K562 (cell line): Measurements from ENCODE around the gene N4BP2L1. TPM values are rescaled to one million over a fixed set of nuclear protein-coding genes. Genes with fewer than 3 reads are reported as not detected.

Experiments
- ATAC-seq: fragments of 200-7000 bp; cut with Tn5 transposase; 3 replicates; pipeline ENCODE4 v1.9.1; 2020; ENCODE audit warnings: moderate library complexity
- BruUV-seq: library from RNA; stranded (reverse); fragments of 400-500 nt; replicated peaks from 2 replicates; lab custom pipeline; 2021; lab: Mats Ljungman, UMichigan
- CTCF ChIA-PET: fragments of 300-600 bp; formaldehyde crosslinking; extraction: SDS; loops from one replicate; lab custom pipeline; 2021; ENCODE audit warnings: low intra/inter-chr PET ratio; lab: Yijun Ruan, JAX
- POLR2A ChIA-PET: fragments of 300-600, 350-650 bp; sonication (Branson Sonifier 250); formaldehyde crosslinking; extraction: SDS; loops from one replicate; lab custom pipeline; 2021; ENCODE audit warnings: antibody characterized with exemption, inconsistent platforms; lab: Yijun Ruan, JAX
- DNase-seq, 4 experiments: peaks; one replicate each; pipeline versions ENCODE4 v3.0.0 to v3.0.0-alpha.2; 2011 to 2018; ENCODE audit warnings: low spot score in 3 of 4, mixed read lengths in 3 of 4; ENCODE audit errors: extremely low read depth in 1 of 4
- FAIRE-seq: peaks from 2 replicates; lab custom pipeline; 2011; peaks lifted over from hg19 to GRCh38; lab: Jason Lieb, UNC
- H2AFZ ChIP-seq: 2 replicates; pipeline ENCODE4 v1.6.0; 2011; ENCODE audit warnings: low read depth, low read length, control low read depth, inconsistent platforms
- H3K27ac ChIP-seq: fragments of 200-600 bp; 3 replicates; pipeline ENCODE4 v1.8.0; 2011; ENCODE audit warnings: low read depth, mild to moderate bottlenecking, control low read depth, inconsistent platforms, low read length, moderate library complexity, mixed read lengths; ENCODE audit errors: extremely low read depth
- H3K27me3 ChIP-seq, 2 experiments: fragments of 300-600 bp in 1 of 2; 2 replicates in 1 of 2; 3 replicates in 1 of 2; pipeline versions ENCODE4 v1.6.0 to v1.8.0; 2011; ENCODE audit warnings: inconsistent platforms in 2 of 2, low read length in 2 of 2, mild to moderate bottlenecking in 1 of 2, mixed read lengths in 1 of 2, moderate library complexity in 1 of 2; ENCODE audit not compliant: control insufficient read depth in 2 of 2, insufficient read depth in 2 of 2
- H3K36me3 ChIP-seq: fragments of 300-600 bp; 3 replicates; pipeline ENCODE4 v1.8.0; 2011; ENCODE audit warnings: mild to moderate bottlenecking, low read length, inconsistent platforms; ENCODE audit not compliant: control insufficient read depth, insufficient read depth
- H3K4me1 ChIP-seq, 2 experiments: fragments of 200-600 bp in 1 of 2; replicated peaks in 1 of 2; 2 replicates in 1 of 2; 3 replicates in 1 of 2; pipeline versions ENCODE4 v1.5.1 to v1.8.0; 2011; ENCODE audit warnings: inconsistent platforms in 2 of 2, low read length in 2 of 2, mild to moderate bottlenecking in 1 of 2, mixed read lengths in 1 of 2, moderate library complexity in 1 of 2; ENCODE audit not compliant: control insufficient read depth in 2 of 2, insufficient read depth in 2 of 2
- H3K4me2 ChIP-seq: 2 replicates; pipeline ENCODE4 v1.6.1; 2011; ENCODE audit warnings: low read length, control low read depth, inconsistent platforms, mixed read lengths; ENCODE audit not compliant: insufficient read depth
- H3K4me3 ChIP-seq: fragments of 200-600 bp; sonication (generic), shearing (Covaris generic); 2 replicates; pipeline ENCODE4 v1.5.1; 2016; ENCODE audit warnings: control low read depth, inconsistent platforms
- H3K79me2 ChIP-seq: fragments of 200-600 bp; 3 replicates; pipeline ENCODE4 v1.8.0; 2011; ENCODE audit warnings: low read length, inconsistent platforms; ENCODE audit not compliant: control insufficient read depth, insufficient read depth
- H3K9ac ChIP-seq, 2 experiments: 2 replicates each; pipeline versions ENCODE4 v1.6.0 to v1.6.1; 2011; ENCODE audit warnings: low read depth in 2 of 2, low read length in 2 of 2, control low read depth in 1 of 2, inconsistent platforms in 1 of 2, mild to moderate bottlenecking in 1 of 2, mixed read lengths in 1 of 2; ENCODE audit not compliant: insufficient read depth in 1 of 2
- H3K9me1 ChIP-seq: one replicate; pipeline ENCODE4 v1.6.0; 2011; ENCODE audit warnings: inconsistent platforms, mild to moderate bottlenecking, low read length, moderate library complexity; ENCODE audit not compliant: control insufficient read depth, insufficient read depth
- H3K9me3 ChIP-seq: replicated peaks from 2 replicates; pipeline ENCODE4 v1.5.1; 2011; ENCODE audit warnings: low read depth, low read length, inconsistent platforms; ENCODE audit not compliant: control insufficient read depth, insufficient read depth
- H4K20me1 ChIP-seq: replicated peaks from 2 replicates; pipeline ENCODE4 v1.6.1; 2011; ENCODE audit warnings: low read length, inconsistent platforms, mixed read lengths; ENCODE audit not compliant: control insufficient read depth, insufficient read depth
- GABPB2 ChIP-seq: fragments of 250-450 bp; sonication (Bioruptor Pico); conservative IDR thresholded peaks from 2 replicates; pipeline ENCODE4 v1.5.1; 2021; ENCODE audit warnings: mild to moderate bottlenecking
- ZBED1 ChIP-seq: IDR thresholded peaks from 2 replicates; pipeline ENCODE4 v1.6.1; 2014
- WGBS: fragments of 100-300 bp; shearing (Covaris generic); methylation state at CpG from one replicate; pipeline ENCODE4 v1.1.6; 2016; ENCODE audit warnings: low coverage, mixed read lengths; ENCODE audit not compliant: insufficient coverage; ENCODE audit errors: missing lambda C conversion rate; 5-methylcytosine and 5-hydroxymethylcytosine counted together
- in situ Hi-C: fragments of 300-500 bp; cut with MboI; formaldehyde crosslinking; loops from 4 replicates; pipeline ENCODE4 v1.15.0; 2018; ENCODE audit warnings: inconsistent platforms, mixed read lengths
- intact Hi-C: fragments of 100-400 bp; cut with micrococcal nuclease; formaldehyde crosslinking; loops from 2 replicates; pipeline ENCODE4 v1.14.2; 2022
- polyA plus RNA-seq, 8 experiments: library from polyadenylated mRNA; depleted of rRNA in 4 of 8; stranded (reverse) in 5 of 8; unstranded in 3 of 8; fragments of >200 nt; fragmentation: Nextera tagmentation in 2 of 8; fragmentation: Illumina TruSeq in 1 of 8; extraction: Ambion mirVana in 2 of 8; extraction: Trizol in 1 of 8; gene quantifications; 2 replicates each; pipeline versions ENCODE4 v1.2.1 to v1.2.3, GENCODE V29; 2011 to 2014; ENCODE audit warnings: inconsistent platforms in 1 of 8, missing spikeins in 1 of 8
- total RNA-seq, 7 experiments: library from RNA; depleted of rRNA in 6 of 7; stranded (reverse); fragments of >200 nt in 6 of 7; fragmentation: Illumina TruSeq in 2 of 7; extraction: Trizol in 2 of 7; gene quantifications; 2 replicates each; pipeline versions ENCODE4 v1.2.1 to v1.2.3, GENCODE V29; 2011 to 2021; ENCODE audit warnings: low replicate concordance in 1 of 7
- TF ChIP-seq, protein P1 (sequence below), 2 experiments: fragments of 450-650 bp in 1 of 2; sonication (generic) in 1 of 2; formaldehyde crosslinking in 1 of 2; IDR thresholded peaks in 1 of 2; conservative IDR thresholded peaks in 1 of 2; 2 replicates each; pipeline versions ENCODE4 v1.6.1 to v1.8.1; 2016 to 2023; ENCODE audit warnings: mild to moderate bottlenecking in 2 of 2, moderate library complexity in 2 of 2, inconsistent platforms in 1 of 2, missing genetic modification reagents in 1 of 2
- TF ChIP-seq, protein P2 (sequence below): sonication (generic); formaldehyde crosslinking; IDR thresholded peaks from 2 replicates; pipeline ENCODE4 v1.8.1; 2023; ENCODE audit warnings: mild to moderate bottlenecking, missing genetic modification reagents

N4BP2L1 gene
- total and polyA plus RNA-seq, 9 of the 15 experiments (the other 6 are each of a cell fraction or from before 2014, with no cell fraction given): 0.06 to 0.33 (median 0.15) TPM; not detected in 1

DNA sequence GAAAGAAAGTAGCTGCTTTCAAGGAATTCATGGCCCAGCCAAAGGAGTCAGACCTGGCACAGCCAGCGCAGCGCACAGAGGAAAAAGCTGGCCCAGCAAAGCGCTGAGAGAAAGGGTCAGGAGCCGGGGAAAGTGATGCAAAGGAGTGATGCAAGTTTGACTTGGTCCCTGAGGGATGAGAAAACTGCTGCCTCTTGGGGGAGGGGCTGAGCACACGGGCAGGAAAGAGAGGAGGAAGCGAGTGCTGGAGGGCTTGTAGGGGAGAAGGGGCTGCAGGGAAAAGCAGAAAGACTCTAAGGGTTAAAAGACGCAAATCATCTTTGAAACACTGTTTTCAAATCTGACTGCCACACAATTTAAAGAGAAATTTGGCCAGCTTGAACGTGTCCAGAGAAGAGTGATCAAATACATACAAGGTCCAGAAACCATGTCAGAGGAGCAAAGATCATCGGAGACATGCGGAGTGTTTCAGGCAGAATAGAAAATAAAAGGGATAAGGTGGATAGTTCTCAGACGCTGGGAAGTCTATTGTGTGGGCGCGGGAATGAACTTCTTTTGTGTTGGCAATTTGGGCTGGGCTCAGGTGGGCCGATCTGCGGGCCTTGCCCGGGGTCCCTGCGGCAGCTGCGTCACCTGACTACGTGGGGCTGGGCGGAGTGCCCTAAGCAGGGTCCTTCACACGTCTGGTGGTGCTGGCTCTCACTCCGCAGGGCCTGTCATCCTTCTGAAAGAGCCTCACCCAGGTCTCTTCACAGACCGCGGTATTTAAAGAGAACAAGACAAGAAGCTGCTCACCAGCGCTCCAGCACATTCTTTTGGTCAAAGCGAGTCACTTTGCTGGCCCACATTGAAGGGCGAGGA, 18.1 kb downstream of the N4BP2L1 start:
- Histone ChIP-seq H3K9me1 (no peaks in the 10 kb centered on the region), H3K36me3 (no peaks in the 10 kb centered on the region), H3K9me3 (no peaks in the 10 kb centered on the region), H3K79me2 (no peaks in the 10 kb centered on the region), H3K4me3 (no peak overlapping the region), H2AFZ (peak overlapping the region; percentile 94), H4K20me1 (no peaks in the 10 kb centered on the region), H3K27ac (no peak overlapping the region), H3K4me1 (peaks cover 0 to 6% of the 10 kb centered on the region in 2 experiments; a peak in 2 of 5 replicates), H3K9ac (no peak overlapping the region), H3K27me3 (no peaks in the 10 kb centered on the region), H3K4me2 (no peak overlapping the region)
- peak; percentile 40 for ATAC-seq
- in situ Hi-C loops: no loop called here
- DNase-seq: no peak
- 90% methylated on average over 21 of the region's 27 CpGs for WGBS
- intact Hi-C loops: no loop called here
- FAIRE-seq: no peak
- no peak for TF ChIP-seq ZBED1
- TF ChIP-seq GABPB2: no peak
- TF ChIP-seq, protein P1, sequence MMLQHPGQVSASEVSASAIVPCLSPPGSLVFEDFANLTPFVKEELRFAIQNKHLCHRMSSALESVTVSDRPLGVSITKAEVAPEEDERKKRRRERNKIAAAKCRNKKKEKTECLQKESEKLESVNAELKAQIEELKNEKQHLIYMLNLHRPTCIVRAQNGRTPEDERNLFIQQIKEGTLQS (IDR thresholded peaks at IDR 0.05): peak; percentile 17; the same call in 1 of the 2 replicates
- TF ChIP-seq, protein P1 (CRISPR knock-in tag; conservative IDR thresholded peaks at IDR 0.05): no peak
- TF ChIP-seq, protein P2, sequence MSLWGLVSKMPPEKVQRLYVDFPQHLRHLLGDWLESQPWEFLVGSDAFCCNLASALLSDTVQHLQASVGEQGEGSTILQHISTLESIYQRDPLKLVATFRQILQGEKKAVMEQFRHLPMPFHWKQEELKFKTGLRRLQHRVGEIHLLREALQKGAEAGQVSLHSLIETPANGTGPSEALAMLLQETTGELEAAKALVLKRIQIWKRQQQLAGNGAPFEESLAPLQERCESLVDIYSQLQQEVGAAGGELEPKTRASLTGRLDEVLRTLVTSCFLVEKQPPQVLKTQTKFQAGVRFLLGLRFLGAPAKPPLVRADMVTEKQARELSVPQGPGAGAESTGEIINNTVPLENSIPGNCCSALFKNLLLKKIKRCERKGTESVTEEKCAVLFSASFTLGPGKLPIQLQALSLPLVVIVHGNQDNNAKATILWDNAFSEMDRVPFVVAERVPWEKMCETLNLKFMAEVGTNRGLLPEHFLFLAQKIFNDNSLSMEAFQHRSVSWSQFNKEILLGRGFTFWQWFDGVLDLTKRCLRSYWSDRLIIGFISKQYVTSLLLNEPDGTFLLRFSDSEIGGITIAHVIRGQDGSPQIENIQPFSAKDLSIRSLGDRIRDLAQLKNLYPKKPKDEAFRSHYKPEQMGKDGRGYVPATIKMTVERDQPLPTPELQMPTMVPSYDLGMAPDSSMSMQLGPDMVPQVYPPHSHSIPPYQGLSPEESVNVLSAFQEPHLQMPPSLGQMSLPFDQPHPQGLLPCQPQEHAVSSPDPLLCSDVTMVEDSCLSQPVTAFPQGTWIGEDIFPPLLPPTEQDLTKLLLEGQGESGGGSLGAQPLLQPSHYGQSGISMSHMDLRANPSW (CRISPR knock-in tag): no peak
- no TSS peak for BruUV-seq
- CTCF ChIA-PET: no interaction called here
- POLR2A ChIA-PET: no interaction called here
